Stimulated activated CD8-positive, alpha-beta memory T cell treated with anti-CD3 and anti-CD28 coated beads, Interleukin-15, amount 100 ng/mL, for 1 hour (primary cell): ENCODE results near the gene CALR3.
A peak's percentile ranks its signal among the peaks of the same experiment; 100 is the strongest.
"Not testable (repeated sequence)": the region's sequence is repeated elsewhere in the genome, so short reads cannot be mapped to it uniquely, and the experiment has no call there.

Experiments used
- DNase-seq: peaks from one replicate; pipeline ENCODE4 v3.0.0-alpha.2; 2020; ENCODE audit warnings: low read depth

CALR3 gene

GRCh38 chr19:16457195-16457953, 38.6 kb downstream of the CALR3 start:
- no peak for DNase-seq

- DNase-seq: no peak
Observed at GRCh38 chr19:16456652-16457194, 39.2 kb downstream of the CALR3 start.

DNA sequence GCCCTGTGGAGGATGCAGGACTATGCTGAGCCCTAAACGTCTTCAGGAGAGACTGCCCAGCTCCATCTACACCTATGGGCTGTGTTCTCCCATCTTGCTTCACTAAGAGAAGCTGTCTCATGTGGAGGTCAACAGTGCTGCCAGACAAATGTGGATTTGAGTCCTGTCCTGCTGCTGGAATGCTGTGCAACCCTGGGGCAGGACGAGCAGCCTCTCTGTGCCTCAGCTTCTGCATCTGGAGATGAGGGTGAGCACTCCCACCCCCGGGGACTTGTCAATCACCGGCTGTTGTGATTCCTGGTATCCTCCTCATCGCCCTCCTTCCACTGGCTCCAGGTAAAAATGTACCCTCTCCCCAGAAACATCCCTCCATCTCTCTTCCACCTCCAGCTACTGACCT, 40.5 kb downstream of the CALR3 start:
- no peak for DNase-seq

- DNase-seq: no peak
Observed at GRCh38 chr19:16454351-16454918, 41.5 kb downstream of the CALR3 start.

DNA sequence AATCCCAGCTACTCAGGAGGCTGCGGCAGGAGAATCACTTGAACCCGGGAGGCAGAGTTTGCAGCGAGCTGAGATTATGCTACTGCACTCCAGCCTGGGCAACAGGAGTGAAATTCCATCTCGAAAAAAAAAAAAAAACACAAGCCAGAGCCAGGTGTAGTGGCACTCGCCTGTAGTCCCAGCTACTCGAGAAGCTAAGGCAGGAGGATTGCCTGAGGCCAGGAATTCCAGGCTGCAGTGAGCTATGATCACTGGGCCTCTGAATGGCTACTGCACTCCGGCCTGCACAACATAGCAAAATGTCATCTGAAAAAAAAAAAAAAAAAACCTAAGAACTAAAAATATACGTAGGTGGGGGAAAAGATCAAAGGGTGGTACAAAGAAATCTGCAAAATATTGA, 43.6 kb downstream of the CALR3 start:
- DNase-seq: no peak

- DNase-seq: no peak
Observed at GRCh38 chr19:16449330-16449961, 46.5 kb downstream of the CALR3 start.

GRCh38 chr19:16448872-16449271, 47.1 kb downstream of the CALR3 start:
- not testable (repeated sequence) for DNase-seq

DNA sequence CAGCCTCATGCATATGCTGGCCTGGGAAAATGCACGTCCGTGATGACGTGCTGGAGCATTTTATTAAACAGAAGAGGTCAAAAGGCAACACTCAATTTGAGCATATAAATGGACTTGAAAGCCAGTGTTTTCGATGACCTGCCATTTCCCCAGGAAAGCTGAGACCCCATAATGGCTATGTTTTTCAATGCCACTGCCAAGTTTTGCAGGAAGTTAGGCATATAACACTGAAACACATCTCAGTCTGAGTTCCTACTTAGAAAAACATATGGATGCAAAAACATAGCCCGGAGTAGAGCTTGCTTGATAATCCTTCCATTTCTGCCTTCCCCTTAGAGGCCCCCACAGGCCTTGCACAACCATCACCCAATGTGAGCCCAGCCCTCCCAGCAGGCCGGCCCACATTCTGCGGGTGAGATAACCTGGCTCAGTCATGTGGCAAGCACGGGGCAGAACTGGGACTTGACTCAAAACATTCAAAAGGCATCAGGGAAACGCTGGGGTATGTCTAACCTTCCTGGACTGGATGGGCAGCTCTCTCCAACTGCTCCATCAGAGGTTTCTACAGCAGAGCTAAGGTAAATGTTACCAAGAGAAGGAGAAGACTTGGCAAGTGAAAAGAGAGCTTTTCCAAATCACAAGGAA, 49.1 kb downstream of the CALR3 start:
- no peak for DNase-seq

- no peak for DNase-seq
Observed at GRCh38 chr19:16446108-16446723, 49.8 kb downstream of the CALR3 start.

DNA sequence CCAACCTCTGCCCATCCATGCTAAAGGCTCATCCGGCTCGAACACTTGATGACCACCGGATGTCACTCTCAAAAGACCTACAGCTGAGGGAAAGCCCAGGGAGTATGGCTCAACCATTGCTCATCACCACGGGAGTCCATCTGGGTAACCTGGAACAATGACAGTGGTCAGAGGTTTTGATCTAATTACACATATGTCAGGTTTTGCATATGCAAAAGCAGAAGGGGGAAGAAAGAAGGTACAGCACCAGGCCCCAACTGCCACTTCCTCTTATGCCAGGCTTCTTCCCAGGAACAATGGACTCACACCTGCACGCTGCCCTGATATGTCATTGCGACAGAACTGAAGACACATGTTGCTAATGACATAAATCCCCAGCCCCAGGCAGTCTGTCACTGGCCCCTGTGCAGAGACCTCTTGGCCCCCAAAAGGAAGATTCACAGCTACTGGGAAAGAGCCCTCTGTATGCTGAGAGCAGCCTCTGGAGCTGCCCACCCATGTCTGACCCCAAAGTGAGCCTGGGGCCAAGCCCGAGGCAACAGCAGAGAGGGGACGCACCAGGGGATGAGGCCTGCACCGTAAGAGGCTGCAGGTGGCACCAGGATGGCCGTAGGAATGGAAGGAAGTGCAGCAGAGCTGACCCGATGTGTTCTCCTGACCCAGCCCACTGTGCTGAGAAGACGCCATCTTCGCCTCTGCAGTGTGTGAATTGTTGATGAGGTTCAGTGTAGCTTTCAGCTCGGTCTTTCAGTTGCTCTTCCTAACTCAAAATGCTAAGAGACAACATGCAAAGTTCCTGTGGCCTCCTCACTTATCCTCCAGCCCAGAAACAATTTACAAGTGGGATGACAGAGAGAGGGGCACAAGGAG, 50.5 kb downstream of the CALR3 start:
- no peak for DNase-seq

GRCh38 chr19:16444269-16444600, 51.7 kb downstream of the CALR3 start:
- DNase-seq: no peak

GRCh38 chr19:16442386-16443276, 53.3 kb downstream of the CALR3 start:
- no peak for DNase-seq

GRCh38 chr19:16441661-16442162, 54.3 kb downstream of the CALR3 start:
- DNase-seq: no peak

DNA sequence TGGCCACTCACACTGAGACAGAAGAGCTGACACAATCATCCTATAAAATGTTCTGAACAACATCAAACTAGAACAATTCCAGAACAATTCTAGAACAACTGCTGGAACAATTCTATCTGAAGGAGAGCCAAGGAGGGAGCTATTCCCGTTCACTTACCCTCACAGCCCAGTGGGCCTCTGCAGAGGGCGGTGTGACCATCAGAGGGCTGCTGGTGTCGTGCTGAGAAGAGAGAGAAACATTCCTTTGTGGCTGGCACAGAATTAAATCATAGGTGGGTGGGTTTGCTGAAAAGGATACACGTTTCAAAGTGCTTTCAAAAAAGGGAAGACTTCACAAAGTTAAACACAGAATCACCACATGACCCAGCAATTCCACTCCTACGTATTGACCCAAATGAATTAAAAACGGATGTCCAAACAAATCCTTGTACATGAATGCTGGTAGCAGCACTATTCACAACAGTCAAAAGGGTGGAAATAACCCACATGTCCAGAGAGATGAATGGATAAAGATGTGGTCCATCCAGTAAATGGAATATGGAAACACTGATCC, 59.1 kb downstream of the CALR3 start:
- DNase-seq: no peak

GRCh38 chr19:16435999-16436650, 59.8 kb downstream of the CALR3 start:
- no peak for DNase-seq

- DNase-seq: peak; percentile 12
Observed at GRCh38 chr19:16435238-16435917, 60.6 kb downstream of the CALR3 start.

GRCh38 chr19:16433986-16434385, 62.0 kb downstream of the CALR3 start:
- no peak for DNase-seq

DNA sequence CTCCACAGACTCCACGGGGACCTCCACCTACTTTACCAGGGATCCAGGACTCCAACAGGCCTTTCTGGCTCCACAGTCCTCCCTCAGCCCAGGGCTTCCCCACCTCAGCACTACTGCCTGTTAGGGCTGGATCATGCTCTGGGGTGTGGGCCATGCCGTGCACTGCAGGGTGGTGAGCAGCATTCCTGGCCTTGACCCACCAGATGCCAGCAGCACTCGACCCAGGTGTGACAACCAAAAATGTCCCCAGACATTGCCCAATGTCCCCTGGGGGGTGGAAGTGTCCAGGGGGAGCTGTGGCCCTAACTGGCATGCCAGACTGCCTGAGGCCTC, 66.2 kb downstream of the CALR3 start:
- DNase-seq: no peak
